GM19395 (cell line): ENCODE measurements around the gene FREM1.

Experiments used
- ATAC-seq: cut with Tn5 transposase; IDR thresholded peaks from one replicate; pipeline ENCODE4 v1.9.1; 2021; ENCODE audit warnings: mild to moderate bottlenecking, moderate library complexity; ENCODE audit not compliant: unreplicated experiment

Gene FREM1

GRCh38 chr9:14822666-14823065 is 87.6 kb downstream of the FREM1 start:
- ATAC-seq = no peak

GRCh38 chr9:14819183-14819582 is 91.0 kb downstream of the FREM1 start:
- ATAC-seq = no peak

- no peak for ATAC-seq
Observed at GRCh38 chr9:14814249-14814628, 96.0 kb downstream of the FREM1 start.

- no peak for ATAC-seq
Observed at GRCh38 chr9:14813336-14814248, 96.6 kb downstream of the FREM1 start.

GRCh38 chr9:14812806-14813205 is 97.4 kb downstream of the FREM1 start:
- ATAC-seq = no peak

GRCh38 chr9:14811844-14812243 is 98.4 kb downstream of the FREM1 start:
- no peak for ATAC-seq

GRCh38 chr9:14806941-14807520 is 103.2 kb downstream of the FREM1 start:
- ATAC-seq = no peak

- ATAC-seq = no peak
Observed at GRCh38 chr9:14799030-14799429, 111.2 kb downstream of the FREM1 start.

GRCh38 chr9:14797435-14797834 is 112.8 kb downstream of the FREM1 start:
- no peak for ATAC-seq

- no peak for ATAC-seq
Observed at GRCh38 chr9:14793389-14793788, 116.8 kb downstream of the FREM1 start.

- ATAC-seq = no peak
Observed at GRCh38 chr9:14790628-14791027, 119.6 kb downstream of the FREM1 start.

- no peak for ATAC-seq
Observed at GRCh38 chr9:14788846-14789245, 121.4 kb downstream of the FREM1 start.

GRCh38 chr9:14783358-14783757 is 126.9 kb downstream of the FREM1 start:
- ATAC-seq = no peak

GRCh38 chr9:14782286-14783051 is 127.8 kb downstream of the FREM1 start:
- no peak for ATAC-seq

- no peak for ATAC-seq
Observed at GRCh38 chr9:14780693-14781092, 129.5 kb downstream of the FREM1 start.

GRCh38 chr9:14780251-14780650 is 130.0 kb downstream of the FREM1 start:
- ATAC-seq = no peak

GRCh38 chr9:14779566-14780022 is 130.6 kb downstream of the FREM1 start:
- ATAC-seq = no peak

GRCh38 chr9:14778565-14778964 is 131.7 kb downstream of the FREM1 start:
- ATAC-seq = no peak

- ATAC-seq = no peak
Observed at GRCh38 chr9:14775917-14776316, 134.3 kb downstream of the FREM1 start.

GRCh38 chr9:14770592-14770991 is 139.6 kb downstream of the FREM1 start:
- ATAC-seq = no peak

GRCh38 chr9:14769230-14769571 is 141.0 kb downstream of the FREM1 start:
- ATAC-seq = peak; percentile 74
